Stimulated activated CD4-positive, alpha-beta T cell treated with anti-CD3 and anti-CD28 coated beads, Interleukin-4, amount 100 ng/mL, for 1 hour (primary cell): ENCODE results near the gene NTM.

Experiments
- DNase-seq: peaks from one replicate; pipeline ENCODE4 v3.0.0-alpha.2; 2020

The NTM gene

DNA sequence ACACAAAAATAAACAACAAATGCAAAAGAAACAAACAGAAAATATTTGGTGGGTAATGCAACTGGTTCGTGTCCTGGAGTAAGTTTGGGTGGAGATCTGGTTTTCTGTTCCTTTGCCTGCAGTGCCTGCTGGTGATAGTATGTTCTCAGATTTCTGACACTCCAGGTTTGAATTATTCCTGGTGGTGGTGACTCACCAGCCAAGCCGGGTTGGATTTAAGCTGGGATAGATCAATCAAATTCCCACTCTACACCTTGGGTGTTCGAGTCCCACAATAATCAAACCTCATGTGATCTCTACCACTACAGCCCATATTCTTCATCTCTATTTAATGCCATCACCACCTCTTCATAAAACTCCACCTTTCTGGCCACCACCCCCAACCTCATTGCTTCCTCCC lies 421.8 kb downstream of the NTM start:
- DNase-seq = no peak

DNA sequence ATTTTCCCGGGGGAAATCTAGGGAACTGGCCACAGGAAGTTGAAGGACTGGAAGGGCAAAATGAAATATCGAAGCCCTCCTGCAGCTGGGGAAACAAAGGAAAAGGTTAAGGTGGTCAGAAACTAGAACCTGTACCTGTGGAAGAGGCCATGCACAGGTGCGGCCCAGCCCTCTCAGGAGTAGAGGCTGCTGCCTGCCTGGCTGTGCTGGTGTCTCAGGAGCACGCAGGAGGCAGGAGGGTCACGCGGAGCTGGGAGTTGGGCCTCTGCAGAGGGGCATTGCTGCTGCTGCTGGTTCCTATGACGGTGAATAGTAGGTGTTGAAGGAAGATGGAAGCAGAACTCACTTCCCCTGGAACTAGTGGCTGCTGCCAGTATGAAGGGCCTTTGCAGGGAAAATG lies 425.7 kb downstream of the NTM start:
- DNase-seq = no peak

DNA sequence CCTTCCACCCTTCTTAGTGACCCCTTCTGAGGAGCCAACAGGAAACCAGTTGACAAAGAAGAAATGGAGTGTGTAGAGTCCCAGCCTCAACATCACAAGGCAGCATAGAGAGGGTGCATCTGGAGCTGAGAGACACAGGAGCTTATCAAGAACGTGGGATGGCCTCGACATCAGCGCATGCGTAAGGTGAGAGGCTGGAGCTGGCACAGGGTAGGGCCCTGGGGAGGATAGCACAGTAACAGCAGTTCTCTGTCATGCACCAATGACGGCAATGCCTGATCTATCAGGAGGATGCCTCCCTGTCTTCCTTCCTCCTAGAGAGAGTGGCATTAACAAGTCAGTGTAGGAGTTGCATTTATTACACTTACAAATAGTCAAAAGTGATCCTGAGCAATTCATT lies 426.1 kb downstream of the NTM start:
- no peak for DNase-seq

DNA sequence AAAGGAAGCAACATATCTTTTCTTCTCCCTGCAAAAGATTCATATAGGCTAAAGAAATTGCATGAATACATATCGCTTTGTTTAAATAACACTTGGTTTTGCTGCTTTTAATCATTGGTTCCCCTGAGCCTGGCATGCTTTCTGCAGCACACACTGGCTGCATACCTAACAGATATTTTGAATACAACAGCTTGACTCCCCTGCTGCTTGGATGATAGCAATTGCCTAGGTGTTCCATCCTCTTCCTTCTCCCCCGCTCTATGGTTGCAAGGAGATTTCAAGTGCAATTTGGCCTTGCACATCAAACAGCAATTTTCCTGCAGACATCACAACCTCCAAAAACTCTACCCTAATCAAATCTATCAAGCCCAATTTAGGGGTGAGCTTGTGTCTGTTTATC lies 430.0 kb downstream of the NTM start:
- no peak for DNase-seq

DNA sequence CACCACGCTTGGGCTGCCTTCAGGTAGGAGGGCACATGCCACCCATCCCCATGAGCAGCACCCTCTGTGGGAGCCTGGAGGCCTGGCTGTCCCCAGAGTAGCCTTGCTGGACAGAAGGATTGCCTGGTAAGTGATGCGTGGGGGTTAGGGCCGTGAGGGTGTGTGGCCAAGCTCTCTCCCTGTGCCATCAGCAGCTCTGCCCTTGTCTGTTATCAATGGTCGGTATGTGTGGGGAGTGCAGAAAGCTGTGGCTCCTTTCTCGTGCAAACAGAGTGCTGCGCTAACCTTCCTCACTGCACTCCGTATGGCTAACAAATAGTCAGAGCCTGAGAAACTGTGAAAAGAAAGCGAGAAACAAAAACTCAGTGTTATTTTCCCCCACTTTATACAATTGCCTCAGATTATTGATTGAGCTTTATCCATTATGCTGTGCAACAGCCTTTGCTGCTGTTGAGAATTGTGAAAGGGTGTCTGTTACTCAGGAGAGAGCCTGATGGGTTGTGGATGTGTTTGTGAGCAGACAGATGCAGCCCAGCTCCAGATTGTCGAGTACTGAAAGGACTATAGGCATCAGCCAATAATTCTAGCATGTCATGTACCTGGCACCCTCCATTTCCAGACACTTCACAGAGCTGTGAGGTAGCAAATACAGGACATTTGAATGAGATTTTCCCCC lies 432.2 kb downstream of the NTM start:
- DNase-seq = no peak

DNA sequence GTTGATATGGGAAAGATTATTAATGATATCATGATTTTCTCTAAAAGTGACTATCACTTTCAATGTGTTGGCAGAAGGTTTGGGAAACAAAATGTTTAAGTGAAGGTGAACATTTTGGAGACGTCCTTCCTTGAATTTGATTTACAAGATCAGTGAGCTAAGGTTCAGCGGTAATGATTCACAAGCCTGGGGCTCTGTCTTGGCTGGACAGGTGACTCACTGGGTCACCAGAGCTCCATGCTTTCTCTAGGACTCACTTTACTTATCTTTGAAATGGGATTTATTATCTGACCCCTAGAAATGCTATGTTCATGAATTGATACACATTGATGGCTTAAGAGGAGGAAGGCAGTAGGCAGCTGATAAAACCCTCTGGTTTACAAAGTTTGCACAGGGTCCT lies 437.5 kb downstream of the NTM start:
- no peak for DNase-seq

DNA sequence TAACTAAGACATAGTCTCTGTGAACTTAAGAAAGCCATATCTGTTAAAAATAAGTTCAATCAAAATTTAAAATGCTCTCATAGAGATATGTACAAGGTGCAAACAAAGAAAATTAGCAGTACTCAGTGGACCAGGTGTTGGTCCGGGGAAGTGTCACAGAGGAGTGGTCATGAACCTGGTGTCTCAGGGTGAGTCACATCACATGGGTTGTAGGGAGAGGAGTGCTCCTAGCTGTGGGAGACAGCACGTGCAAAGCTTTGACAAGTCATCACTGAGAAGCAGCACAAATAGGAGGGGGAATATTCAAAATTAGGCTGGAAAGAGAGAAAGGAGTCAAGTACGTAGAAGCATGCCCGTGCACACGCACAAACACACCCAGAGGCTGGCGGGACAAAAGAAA lies 438.1 kb downstream of the NTM start:
- no peak for DNase-seq

DNA sequence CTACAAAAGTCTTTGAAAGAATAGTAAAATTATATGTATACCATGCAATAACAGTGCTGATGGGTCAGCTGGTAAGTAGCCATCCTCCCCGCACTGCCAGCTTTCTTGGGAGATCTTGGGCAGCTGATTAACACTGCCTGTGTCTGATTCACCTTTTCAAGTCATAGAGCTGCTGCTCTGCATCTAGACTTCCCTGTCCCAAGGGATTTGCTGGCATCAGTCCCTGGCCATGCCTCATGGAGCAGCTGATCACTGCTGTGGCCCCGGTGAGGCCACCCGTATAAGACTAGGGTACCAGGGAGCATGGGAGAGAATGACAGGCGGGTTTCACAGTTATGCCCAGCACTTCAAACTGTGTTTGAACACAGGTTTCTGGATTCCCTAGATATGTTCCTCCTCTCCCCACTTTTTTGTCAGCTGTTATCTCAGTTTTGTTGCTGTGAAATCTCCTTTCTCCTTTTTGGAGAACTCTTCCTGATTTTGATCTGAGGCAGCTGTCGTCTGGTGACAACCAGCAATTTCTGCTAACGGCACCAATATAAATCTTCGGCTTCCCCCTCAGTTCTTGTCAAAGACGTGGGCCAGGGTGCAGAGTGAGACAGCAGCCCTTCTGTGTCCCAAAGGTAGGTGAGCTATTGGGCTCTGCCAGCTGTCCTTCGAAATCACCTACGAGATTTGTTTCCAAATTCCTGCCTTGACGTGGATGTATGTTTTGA lies 438.9 kb downstream of the NTM start:
- DNase-seq = no peak

DNA sequence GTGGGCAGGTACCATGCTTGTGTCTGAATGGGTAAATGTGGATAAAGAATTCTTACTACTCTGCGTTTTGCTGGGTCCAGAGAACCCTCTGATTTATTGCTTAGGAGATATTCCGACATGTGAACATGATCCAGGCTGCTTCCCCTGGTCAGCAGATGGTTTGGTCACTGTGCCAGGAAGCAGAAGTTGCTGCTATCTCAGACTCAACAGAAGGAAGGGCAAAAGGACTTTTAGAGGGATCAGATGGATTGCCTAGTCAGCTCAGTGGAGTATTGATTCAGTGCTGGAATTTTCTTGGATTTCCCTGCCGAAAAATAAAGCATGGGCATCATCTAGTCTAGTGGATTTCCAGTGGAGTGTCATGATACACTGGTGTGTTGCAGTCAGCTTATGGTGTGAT lies 440.1 kb downstream of the NTM start:
- no peak for DNase-seq

DNA sequence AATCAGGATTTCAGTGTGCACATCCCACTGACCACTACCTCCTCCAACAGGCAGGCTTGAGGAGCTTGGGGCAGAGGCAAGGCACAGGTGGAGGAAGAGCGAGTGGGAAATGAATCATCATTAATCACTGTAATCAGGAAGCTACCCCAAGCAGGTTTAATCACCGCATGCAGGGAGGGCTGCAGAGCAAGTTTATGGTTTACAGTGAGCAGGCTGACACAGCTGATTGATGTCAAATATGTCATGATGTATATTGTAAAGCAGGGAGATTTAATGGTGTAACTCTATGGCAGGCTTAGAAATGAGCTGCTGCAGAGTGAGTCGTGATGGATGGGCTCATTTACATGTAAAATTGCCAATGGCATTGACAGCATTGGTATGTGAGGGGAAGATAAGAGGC lies 441.0 kb downstream of the NTM start:
- DNase-seq = no peak

DNA sequence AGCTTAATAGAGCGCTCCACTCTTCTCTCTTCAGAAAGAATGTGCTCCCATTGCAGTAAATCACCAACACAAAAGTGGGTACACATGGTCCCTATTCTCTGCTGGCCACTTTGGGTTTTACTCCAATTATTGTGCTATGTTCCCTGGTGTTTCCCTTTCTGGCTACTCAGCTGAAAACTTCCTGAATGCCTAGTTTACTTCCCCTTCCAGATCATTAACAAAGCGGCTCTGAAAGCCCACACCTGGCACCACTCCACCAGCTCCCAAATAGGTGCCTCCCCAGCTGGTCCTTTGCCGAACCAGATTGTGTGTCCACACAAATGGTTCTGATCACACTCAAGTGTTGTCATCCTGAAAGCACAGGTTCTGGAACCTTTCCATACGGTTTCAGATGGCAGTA lies 443.7 kb downstream of the NTM start:
- DNase-seq = no peak

DNA sequence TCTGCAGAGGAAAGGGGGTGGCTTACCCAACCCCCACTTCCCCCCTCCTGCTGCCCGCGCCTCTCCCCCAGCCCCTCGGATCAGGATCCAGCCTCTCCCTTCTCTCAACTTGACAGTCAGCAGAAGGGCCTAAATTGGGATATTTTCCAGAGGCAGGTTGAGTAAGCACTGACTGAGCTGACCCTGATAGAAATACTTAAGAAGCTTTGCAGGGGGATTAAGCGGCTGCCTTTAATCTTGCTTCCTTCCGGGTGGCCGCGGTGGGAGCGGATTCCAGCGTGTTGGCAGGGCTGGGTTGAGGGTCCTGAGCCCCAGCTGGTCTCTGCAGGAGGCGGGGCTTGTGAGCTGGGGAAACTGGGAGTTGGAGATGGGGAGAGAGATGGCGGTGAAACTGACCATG lies 445.2 kb downstream of the NTM start:
- DNase-seq = no peak

DNA sequence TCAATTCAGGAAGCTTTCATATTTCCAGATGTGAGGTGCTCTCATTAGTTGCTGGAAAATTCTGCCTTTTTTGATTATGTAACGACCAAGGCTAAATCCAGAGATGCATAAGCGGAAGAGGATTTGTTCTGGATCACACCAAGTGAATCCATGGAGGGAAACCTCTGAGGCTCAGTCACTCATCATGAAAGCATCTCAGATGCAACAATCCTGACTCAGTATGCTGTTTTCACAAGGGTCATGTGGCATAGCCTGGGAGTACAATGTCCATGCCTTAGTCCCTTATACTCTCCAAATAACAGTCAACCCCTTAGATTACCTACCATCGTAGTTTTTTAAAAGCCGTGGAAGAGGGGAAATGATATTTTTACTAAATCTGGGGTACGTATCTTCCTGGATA lies 445.6 kb downstream of the NTM start:
- no peak for DNase-seq

DNA sequence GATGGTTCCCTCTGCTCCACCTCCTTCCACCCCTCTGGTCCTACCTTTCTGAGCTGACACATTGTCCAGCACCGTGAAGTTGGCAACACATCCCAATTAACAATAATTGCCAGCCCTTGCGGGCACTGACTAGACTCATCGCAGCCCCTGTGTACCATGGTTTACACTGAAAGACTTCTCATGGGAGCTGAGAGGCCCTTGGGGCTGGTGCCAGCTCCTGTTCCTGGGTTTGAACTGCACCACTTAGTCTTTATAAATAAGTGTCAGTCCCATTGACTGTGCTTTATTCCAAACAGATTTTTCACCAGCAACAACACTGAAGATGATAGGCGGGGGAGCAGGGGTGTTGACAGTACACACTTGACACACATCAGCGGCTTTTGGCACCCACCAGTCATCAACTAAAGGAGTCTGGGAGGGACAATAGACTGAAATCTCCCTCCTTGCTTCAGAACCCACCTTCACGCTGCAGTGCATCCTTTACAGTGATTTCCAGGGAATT lies 447.3 kb downstream of the NTM start:
- no peak for DNase-seq

DNA sequence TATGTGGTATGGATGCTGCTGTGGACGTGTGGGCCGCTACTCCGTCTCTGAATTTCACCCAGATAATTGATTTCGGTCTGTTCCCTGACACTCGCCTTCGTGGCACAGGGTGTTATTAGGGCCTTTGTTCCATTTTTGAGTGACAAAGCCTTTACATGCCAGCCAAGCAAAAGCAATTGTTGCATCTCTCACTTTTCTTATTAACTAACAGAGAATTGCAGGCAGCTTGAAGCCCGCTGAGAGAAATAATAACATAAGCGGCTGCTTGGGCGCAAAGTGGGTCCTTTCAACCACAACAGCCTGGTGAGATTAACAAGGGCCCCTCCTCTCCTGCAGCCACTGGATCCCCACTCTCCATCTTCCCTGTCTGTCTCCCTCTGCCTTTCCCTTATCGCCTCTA lies 449.4 kb downstream of the NTM start:
- no peak for DNase-seq

DNA sequence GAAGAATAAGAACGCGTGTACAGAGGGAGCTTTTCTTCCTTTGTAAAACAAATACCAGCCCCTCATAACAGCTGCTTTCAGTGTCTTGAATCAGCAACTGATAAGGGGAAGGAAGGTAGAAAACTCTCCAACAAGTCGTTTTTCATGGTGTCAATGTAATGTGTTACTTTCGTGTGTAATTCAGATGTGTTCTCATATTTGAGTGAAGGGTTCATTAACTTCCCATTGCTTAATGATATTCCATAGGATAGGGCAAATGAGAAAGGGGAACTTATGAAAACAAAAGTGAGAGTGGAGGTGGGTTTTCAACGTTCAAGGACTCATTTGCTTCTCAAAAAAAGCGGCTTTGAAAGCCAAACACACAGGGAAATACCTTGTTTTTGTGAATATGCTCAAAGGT lies 452.1 kb downstream of the NTM start:
- no peak for DNase-seq

DNA sequence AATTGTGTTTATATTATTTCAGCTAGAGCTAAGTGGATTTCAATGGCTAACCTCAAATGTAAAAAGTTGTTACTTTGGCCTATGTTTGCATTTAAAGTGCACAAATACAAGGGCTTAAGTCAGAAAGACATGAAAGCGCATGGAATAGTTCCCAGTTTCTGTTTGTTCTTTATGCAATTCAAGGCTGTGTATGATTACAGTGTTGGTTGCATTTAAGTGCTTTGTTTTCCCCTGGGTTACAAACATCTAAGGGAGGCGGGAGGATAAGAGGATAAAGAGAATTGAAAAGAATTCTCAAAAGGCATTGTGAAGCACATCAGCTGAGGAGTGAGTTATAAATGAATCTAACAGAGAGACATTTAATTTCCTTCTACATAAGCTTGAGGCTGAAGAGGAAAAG lies 453.4 kb downstream of the NTM start:
- no peak for DNase-seq

DNA sequence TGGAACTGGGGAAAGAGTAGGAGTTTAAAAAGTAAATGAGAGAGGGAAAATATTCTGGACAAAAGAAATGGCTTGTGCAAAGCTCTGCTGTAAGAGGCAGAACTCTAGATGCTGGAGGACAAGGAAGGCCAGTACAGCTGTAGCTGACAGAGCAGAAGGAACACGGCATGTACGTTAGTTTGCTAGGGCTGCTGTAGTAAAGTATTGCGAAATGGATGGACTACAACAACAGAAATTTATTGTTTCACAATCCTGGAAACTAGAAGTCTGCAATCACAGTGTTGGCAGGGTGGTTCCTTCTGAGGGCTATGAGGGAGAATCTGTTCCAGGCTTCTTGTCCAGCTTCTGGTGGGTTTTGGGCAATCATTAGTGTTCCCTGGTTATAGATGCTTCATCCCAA lies 454.4 kb downstream of the NTM start:
- DNase-seq = no peak

DNA sequence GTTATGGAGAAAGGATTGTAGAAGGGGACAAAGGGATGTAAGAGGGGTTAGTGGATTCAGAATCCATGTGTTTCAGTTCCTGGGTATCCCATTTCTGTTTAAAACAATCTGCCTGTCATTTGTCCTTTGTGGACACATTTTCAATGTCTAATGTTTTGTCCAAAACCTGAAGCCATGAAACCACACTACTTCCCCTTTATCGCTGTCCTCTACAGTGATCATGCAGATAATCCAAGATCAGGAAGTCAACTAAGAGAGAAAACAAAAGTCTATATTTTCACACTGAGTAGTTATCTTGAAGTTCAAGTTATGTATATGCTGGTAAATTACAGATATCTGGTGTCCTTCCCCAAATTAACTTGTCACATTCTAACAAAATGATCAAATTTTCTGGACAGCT lies 457.0 kb downstream of the NTM start:
- DNase-seq = no peak

DNA sequence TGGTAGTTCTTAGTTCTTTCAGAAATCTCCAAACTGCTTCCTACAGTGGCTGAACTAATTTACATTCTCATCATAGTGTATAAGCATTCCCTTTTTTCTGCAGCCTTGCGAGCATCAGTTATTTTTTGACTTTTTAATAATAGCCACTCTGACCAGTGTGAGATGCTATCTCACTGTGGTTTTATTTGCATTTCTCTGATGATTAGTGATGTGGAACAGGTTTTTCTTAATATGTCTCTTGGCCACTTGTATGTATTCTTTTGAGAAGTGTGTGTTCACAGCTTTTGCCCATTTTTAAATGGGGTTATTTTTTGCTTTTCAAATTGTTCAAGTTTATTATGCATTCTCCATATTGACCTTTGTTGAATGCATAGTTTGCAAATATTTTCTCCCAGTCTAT lies 459.3 kb downstream of the NTM start:
- DNase-seq = no peak

DNA sequence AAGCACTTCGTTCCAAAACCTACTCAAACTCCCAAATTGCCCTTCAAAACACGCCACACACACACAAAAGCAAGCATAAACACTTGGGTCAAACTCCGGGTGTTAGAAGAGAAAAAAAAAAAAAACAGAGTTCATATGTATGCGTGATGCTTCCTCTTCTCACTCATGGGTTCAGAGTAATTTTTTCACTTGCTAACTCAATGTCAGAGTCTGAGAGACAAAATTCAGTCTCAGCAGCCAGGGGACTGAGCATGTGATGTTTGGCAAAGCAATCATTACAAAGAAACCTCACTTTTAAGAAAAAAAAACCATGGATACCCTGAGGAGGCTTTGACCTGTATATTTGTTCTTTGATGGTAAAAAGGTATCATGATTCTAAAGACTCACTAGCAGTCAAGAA lies 461.7 kb downstream of the NTM start:
- DNase-seq = no peak

DNA sequence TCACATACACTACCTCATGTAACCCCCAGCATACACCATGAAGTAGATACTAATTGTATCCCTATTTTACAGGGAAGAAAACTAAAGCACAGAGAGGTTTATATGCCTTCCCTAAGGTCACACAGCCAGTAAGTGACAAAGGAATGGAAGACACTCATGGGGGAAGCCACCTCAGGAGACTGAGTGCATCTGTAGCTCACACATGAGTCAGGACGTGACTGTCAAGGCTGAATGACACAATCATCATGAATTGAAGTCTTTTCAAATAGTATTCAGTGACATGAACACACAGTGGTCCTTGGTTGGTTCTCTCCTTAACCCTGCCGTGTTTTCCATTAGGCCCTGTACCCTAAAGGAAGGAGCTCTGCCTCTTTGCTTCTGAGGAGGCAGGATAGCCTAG lies 463.0 kb downstream of the NTM start:
- DNase-seq = no peak

DNA sequence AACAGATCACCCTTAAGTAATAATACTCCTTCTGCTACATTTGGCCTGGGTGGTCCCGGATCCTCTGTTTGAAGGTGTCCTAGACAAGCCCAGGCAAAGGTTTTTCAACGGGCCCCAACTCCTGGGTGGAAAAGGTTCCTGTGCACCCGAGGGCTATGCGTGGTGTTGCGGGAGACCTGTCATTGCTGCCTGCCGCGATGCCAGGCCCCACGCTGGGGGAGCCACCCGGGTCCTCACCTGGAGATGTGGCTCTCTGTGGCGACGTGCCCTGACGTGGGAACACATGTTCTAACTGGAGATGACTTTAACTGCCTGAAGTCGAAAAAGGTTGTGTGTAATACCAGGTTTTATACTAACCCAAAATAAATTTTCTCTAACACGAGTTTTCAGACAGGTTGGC lies 467.1 kb downstream of the NTM start:
- no peak for DNase-seq

DNA sequence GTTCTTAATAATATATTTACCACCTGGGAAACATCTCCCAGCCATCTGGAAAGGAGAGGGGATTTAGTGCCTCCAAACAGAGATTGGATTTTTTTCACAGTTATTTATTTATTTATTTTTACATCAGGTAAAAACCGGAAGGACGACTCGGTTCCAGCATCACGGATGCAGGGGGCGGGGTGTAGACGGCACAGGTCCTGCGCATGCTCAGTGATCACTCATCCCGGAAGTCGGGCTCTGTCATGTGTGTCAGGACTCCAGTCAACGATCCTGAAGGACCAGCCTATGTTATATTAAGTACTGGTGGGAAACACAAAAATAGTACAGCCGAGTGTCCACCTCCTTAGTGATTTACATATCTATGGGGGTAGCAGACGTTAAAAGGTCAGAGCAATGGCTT lies 467.6 kb downstream of the NTM start:
- no peak for DNase-seq

DNA sequence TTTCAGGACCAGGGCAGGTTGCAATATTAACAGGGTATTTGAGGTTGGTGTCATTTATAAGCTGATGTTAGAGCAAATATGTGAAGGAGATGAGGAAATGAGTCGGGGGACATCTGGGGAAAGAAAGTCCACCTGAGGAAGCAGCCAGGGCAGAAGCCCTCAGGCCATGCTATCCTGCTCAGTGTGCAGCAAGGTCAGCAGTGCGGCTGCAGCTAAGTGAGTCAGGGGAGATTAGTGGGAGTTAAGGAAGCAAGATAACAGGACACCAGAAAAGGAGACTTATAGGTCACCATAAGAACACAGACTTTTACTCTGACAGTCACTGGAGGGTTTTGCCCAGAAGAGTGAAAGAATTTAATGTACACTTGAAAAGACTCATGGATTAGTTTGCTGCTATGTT lies 468.9 kb downstream of the NTM start:
- no peak for DNase-seq
